ENCODE results near the gene UNC13C. TPM values are rescaled to one million over a fixed set of nuclear protein-coding genes. Genes with fewer than 3 reads are reported as not detected.

UNC13C gene
- total RNA-seq, 1 experiment from 2014 or later: not detected

- no peak for DNase-seq (ENCODE audit: low spot score)
These were observed 484.3 kb downstream of the UNC13C start for GRCh38 chr15:54462511-54462913.

- no peak for DNase-seq (ENCODE audit: low spot score)
These were observed 503.6 kb downstream of the UNC13C start for GRCh38 chr15:54481819-54482218.

GRCh38 chr15:54482251-54482650 is 504.0 kb downstream of the UNC13C start:
- no peak for DNase-seq (ENCODE audit: low spot score)

- no peak for DNase-seq (ENCODE audit: low spot score)
These were observed 522.1 kb downstream of the UNC13C start for GRCh38 chr15:54500330-54500729.

GRCh38 chr15:54502416-54503075 is 524.3 kb downstream of the UNC13C start:
- no peak for DNase-seq (ENCODE audit: low spot score)

GRCh38 chr15:54504695-54505094 is 526.5 kb downstream of the UNC13C start:
- DNase-seq (ENCODE audit: low spot score): no peak

GRCh38 chr15:54506977-54507524 is 528.8 kb downstream of the UNC13C start:
- peak; percentile 8 for DNase-seq (ENCODE audit: low spot score)

GRCh38 chr15:54514601-54515000 is 536.4 kb downstream of the UNC13C start:
- DNase-seq (ENCODE audit: low spot score): no peak

GRCh38 chr15:54515664-54516582 is 537.7 kb downstream of the UNC13C start:
- no peak for DNase-seq (ENCODE audit: low spot score)

- no peak for DNase-seq (ENCODE audit: low spot score)
These were observed 539.1 kb downstream of the UNC13C start for GRCh38 chr15:54517366-54517765.

GRCh38 chr15:54518156-54518882 is 540.1 kb downstream of the UNC13C start:
- no peak for DNase-seq (ENCODE audit: low spot score)

GRCh38 chr15:54519577-54519976 is 541.3 kb downstream of the UNC13C start:
- no peak for DNase-seq (ENCODE audit: low spot score)

- DNase-seq (ENCODE audit: low spot score): no peak
These were observed 542.4 kb downstream of the UNC13C start for GRCh38 chr15:54520616-54521015.

GRCh38 chr15:54521206-54521605 is 543.0 kb downstream of the UNC13C start:
- no peak for DNase-seq (ENCODE audit: low spot score)

- DNase-seq (ENCODE audit: low spot score): no peak
These were observed 549.8 kb downstream of the UNC13C start for GRCh38 chr15:54528021-54528420.

GRCh38 chr15:54540721-54541120 is 562.5 kb downstream of the UNC13C start:
- DNase-seq (ENCODE audit: low spot score): no peak

- DNase-seq (ENCODE audit: low spot score): no peak
These were observed 569.2 kb downstream of the UNC13C start for GRCh38 chr15:54547491-54547890.

GRCh38 chr15:54550954-54551353 is 572.7 kb downstream of the UNC13C start:
- no peak for DNase-seq (ENCODE audit: low spot score)

- DNase-seq (ENCODE audit: low spot score): no peak
These were observed 578.0 kb downstream of the UNC13C start for GRCh38 chr15:54556231-54556630.

GRCh38 chr15:54559405-54560069 is 581.3 kb downstream of the UNC13C start:
- DNase-seq (ENCODE audit: low spot score): no peak

GRCh38 chr15:54560417-54560816 is 582.2 kb downstream of the UNC13C start:
- no peak for DNase-seq (ENCODE audit: low spot score)

GRCh38 chr15:54564166-54564565 is 585.9 kb downstream of the UNC13C start:
- DNase-seq (ENCODE audit: low spot score): no peak

Measured in H4 (cell line).